OCI-LY1 (cell line): ENCODE results near the gene RIN3.

ENCODE experiments used
- H2AFZ ChIP-seq: fragments of 200-600 bp; sonication (generic), shearing (Covaris generic); 2 replicates; pipeline ENCODE4 v1.6.0; 2014; ENCODE audit warnings: antibody characterized with exemption, mild to moderate bottlenecking, low read length
- H3F3A ChIP-seq: fragments of 200-600 bp; sonication (generic), shearing (Covaris generic); 2 replicates; pipeline ENCODE4 v1.6.0; 2014; ENCODE audit warnings: mild to moderate bottlenecking, antibody characterized with exemption, low read length, moderate library complexity; ENCODE audit not compliant: insufficient read depth
- H3K27ac ChIP-seq: fragments of 200-600 bp; sonication (generic); 2 replicates; pipeline ENCODE4 v1.5.1; 2014; ENCODE audit warnings: low read length, mixed run types, mild to moderate bottlenecking, low read depth; ENCODE audit not compliant: poor library complexity, severe bottlenecking
- H3K27me3 ChIP-seq: fragments of 200-600 bp; sonication (generic); 2 replicates; pipeline ENCODE4 v1.6.0; 2014; ENCODE audit warnings: antibody characterized with exemption, mild to moderate bottlenecking, low read length, moderate library complexity; ENCODE audit not compliant: insufficient read depth
- H3K36me3 ChIP-seq: fragments of 200-600 bp; sonication (generic); 2 replicates; pipeline ENCODE4 v1.6.1; 2014; ENCODE audit warnings: mild to moderate bottlenecking, antibody characterized with exemption, low read length, moderate library complexity, mixed read lengths; ENCODE audit not compliant: insufficient read depth
- H3K4me1 ChIP-seq: fragments of 200-600 bp; sonication (generic); 2 replicates; pipeline ENCODE4 v1.5.1; 2014; ENCODE audit warnings: mild to moderate bottlenecking, low read length, moderate library complexity; ENCODE audit not compliant: insufficient read depth, severe bottlenecking
- H3K4me2 ChIP-seq: fragments of 200-600 bp; sonication (generic), shearing (Covaris generic); 2 replicates; pipeline ENCODE4 v1.6.1; 2014; ENCODE audit warnings: low read length
- H3K4me3 ChIP-seq: fragments of 200-600 bp; sonication (generic); 2 replicates; pipeline ENCODE4 v1.5.1; 2014; ENCODE audit warnings: low read length, low read depth, mild to moderate bottlenecking, mixed read lengths; ENCODE audit not compliant: poor library complexity, severe bottlenecking
- H3K79me2 ChIP-seq: fragments of 200-600 bp; shearing (Covaris generic); 2 replicates; pipeline ENCODE4 v1.6.1; 2016; ENCODE audit warnings: mixed run types, low read length, mixed read lengths; ENCODE audit not compliant: insufficient read depth
- H3K9ac ChIP-seq: fragments of 200-600 bp; sonication (generic), shearing (Covaris generic); 2 replicates; pipeline ENCODE4 v1.6.1; 2014; ENCODE audit warnings: mild to moderate bottlenecking, low read length, mixed read lengths
- H3K9me2 ChIP-seq: fragments of 200-600 bp; sonication (generic), shearing (Covaris generic); 2 replicates; pipeline ENCODE4 v1.6.1; 2014; ENCODE audit warnings: low read depth, mild to moderate bottlenecking, low read length, mixed read lengths
- H3K9me3 ChIP-seq: fragments of 200-600 bp; shearing (Covaris generic); 2 replicates; pipeline ENCODE4 v1.6.1; 2014; ENCODE audit warnings: low read length, mixed read lengths
- H4K20me1 ChIP-seq: fragments of 200-600 bp; sonication (generic), shearing (Covaris generic); 2 replicates; pipeline ENCODE4 v1.6.0; 2016; ENCODE audit warnings: mild to moderate bottlenecking, low read length; ENCODE audit not compliant: insufficient read depth
- CTCF ChIP-seq: fragments of 200-600 bp; sonication (generic), shearing (Covaris generic); IDR thresholded peaks from 2 replicates; pipeline ENCODE4 v1.5.1; 2017; ENCODE audit warnings: mild to moderate bottlenecking, antibody characterized with exemption, low read length, moderate library complexity, mixed read lengths
- EZH2 ChIP-seq: fragments of 200-600 bp; sonication (generic), shearing (Covaris generic); IDR thresholded peaks from 2 replicates; pipeline ENCODE4 v1.8.0; 2017; ENCODE audit warnings: borderline replicate concordance, mixed run types, mild to moderate bottlenecking, antibody characterized with exemption, low read length, moderate library complexity, mixed read lengths

Gene RIN3

GRCh38 chr14:92600318-92601053, 86.9 kb downstream of the RIN3 start:
- H3K4me3 ChIP-seq: no peak overlapping the region
- no peaks in the 10 kb centered on the region for H3K9me2 ChIP-seq
- no peak for TF ChIP-seq CTCF
- no peak for TF ChIP-seq EZH2
- no peaks in the 10 kb centered on the region for H3K79me2 ChIP-seq
- H3K36me3 ChIP-seq: no peaks in the 10 kb centered on the region
- no peaks in the 10 kb centered on the region for H3K9me3 ChIP-seq
- no peaks in the 10 kb centered on the region for H3K4me1 ChIP-seq
- no peak overlapping the region for H3K27ac ChIP-seq
- no peak overlapping the region for H2AFZ ChIP-seq
- H3K27me3 ChIP-seq: no peaks in the 10 kb centered on the region
- H3K9ac ChIP-seq: no peak overlapping the region
- no peaks in the 10 kb centered on the region for H4K20me1 ChIP-seq
- no peaks in the 10 kb centered on the region for H3F3A ChIP-seq
- H3K4me2 ChIP-seq: no peak overlapping the region

- Histone ChIP-seq H2AFZ (no peak overlapping the region), H3K9me3 (no peaks in the 10 kb centered on the region), H3K4me1 (no peaks in the 10 kb centered on the region), H3K79me2 (no peaks in the 10 kb centered on the region), H3K9me2 (no peaks in the 10 kb centered on the region), H4K20me1 (no peaks in the 10 kb centered on the region), H3K27ac (no peak overlapping the region), H3F3A (no peaks in the 10 kb centered on the region), H3K36me3 (no peaks in the 10 kb centered on the region), H3K9ac (no peak overlapping the region), H3K4me2 (no peak overlapping the region), H3K4me3 (no peak overlapping the region), H3K27me3 (no peaks in the 10 kb centered on the region)
- TF ChIP-seq CTCF: no peak
These were observed 87.6 kb downstream of the RIN3 start for GRCh38 chr14:92601131-92601710.

- no peaks in the 10 kb centered on the region for H3K79me2 ChIP-seq
- H3K9ac ChIP-seq: no peak overlapping the region
- H3K4me1 ChIP-seq: no peaks in the 10 kb centered on the region
- H3K27ac ChIP-seq: no peak overlapping the region
- H3K27me3 ChIP-seq: no peaks in the 10 kb centered on the region; the same call in 1 of the 2 replicates
- H2AFZ ChIP-seq: no peak overlapping the region
- no peaks in the 10 kb centered on the region for H3F3A ChIP-seq
- H3K4me3 ChIP-seq: no peak overlapping the region
- H3K36me3 ChIP-seq: no peaks in the 10 kb centered on the region
- no peaks in the 10 kb centered on the region for H3K9me2 ChIP-seq
- H3K4me2 ChIP-seq: no peak overlapping the region
- TF ChIP-seq CTCF: no peak
- no peak for TF ChIP-seq EZH2
- no peaks in the 10 kb centered on the region for H3K9me3 ChIP-seq
- no peaks in the 10 kb centered on the region for H4K20me1 ChIP-seq
These were observed 88.3 kb downstream of the RIN3 start for GRCh38 chr14:92601757-92602417.
